Mesendoderm (in vitro differentiated cells): ENCODE data around the gene MPV17.
"Not testable (repeated sequence)": the region's sequence is repeated elsewhere in the genome, so short reads cannot be mapped to it uniquely, and the experiment has no call there.

ENCODE experiments used
- DNase-seq: peaks from one replicate; pipeline ENCODE4 v3.0.0; 2013
- H2AK5ac ChIP-seq: 2 replicates; pipeline ENCODE4 v1.6.1; 2013; ENCODE audit warnings: low read length, inconsistent platforms
- H2BK120ac ChIP-seq: 2 replicates; pipeline ENCODE4 v1.6.1; 2013; ENCODE audit warnings: low read depth, mild to moderate bottlenecking, low read length, moderate library complexity, mixed read lengths
- H2BK15ac ChIP-seq: replicated peaks from 2 replicates; pipeline ENCODE4 v1.6.1; 2013; ENCODE audit warnings: low read depth, mild to moderate bottlenecking, moderate library complexity
- H2BK5ac ChIP-seq: 2 replicates; pipeline ENCODE4 v1.6.1; 2013; ENCODE audit warnings: low read length, inconsistent platforms
- H3K18ac ChIP-seq: 2 replicates; pipeline ENCODE4 v1.6.1; 2013; ENCODE audit warnings: mild to moderate bottlenecking, low read length, mixed read lengths
- H3K23ac ChIP-seq: one replicate; pipeline ENCODE4 v1.6.1; 2013; ENCODE audit warnings: low read length
- H3K27ac ChIP-seq: 2 replicates; pipeline ENCODE4 v1.5.1; 2013; ENCODE audit warnings: low read depth, mild to moderate bottlenecking, inconsistent platforms, low read length, moderate library complexity
- H3K27me3 ChIP-seq: 2 replicates; pipeline ENCODE4 v1.6.1; 2013; ENCODE audit warnings: low read length, control low read depth, mild to moderate bottlenecking, inconsistent platforms; ENCODE audit not compliant: insufficient read depth, poor library complexity
- H3K36me3 ChIP-seq: 2 replicates; pipeline ENCODE4 v1.6.1; 2013; ENCODE audit warnings: low read length, inconsistent platforms; ENCODE audit not compliant: control insufficient read depth, insufficient read depth
- H3K4ac ChIP-seq: one replicate; pipeline ENCODE4 v1.6.1; 2013; ENCODE audit warnings: low read depth, mild to moderate bottlenecking, low read length, moderate library complexity
- H3K4me1 ChIP-seq: 2 replicates; pipeline ENCODE4 v1.6.1; 2013; ENCODE audit warnings: low read depth, low read length, inconsistent platforms; ENCODE audit not compliant: control insufficient read depth
- H3K4me2 ChIP-seq: 2 replicates; pipeline ENCODE4 v1.6.1; 2013; ENCODE audit warnings: low read length
- H3K4me3 ChIP-seq: 2 replicates; pipeline ENCODE4 v1.5.1; 2013; ENCODE audit warnings: mild to moderate bottlenecking, low read length
- H3K56ac ChIP-seq: one replicate; pipeline ENCODE4 v1.6.1; 2013; ENCODE audit warnings: low read length
- H3K79me1 ChIP-seq: 2 replicates; pipeline ENCODE4 v1.6.1; 2013; ENCODE audit warnings: low read length, inconsistent platforms
- H3K79me2 ChIP-seq: 2 replicates; pipeline ENCODE4 v1.6.1; 2013; ENCODE audit warnings: mild to moderate bottlenecking, low read length; ENCODE audit not compliant: control insufficient read depth, insufficient read depth
- H3K9ac ChIP-seq: 2 replicates; pipeline ENCODE4 v1.6.1; 2013; ENCODE audit warnings: low read length, inconsistent platforms
- H4K5ac ChIP-seq: one replicate; pipeline ENCODE4 v1.6.1; 2013; ENCODE audit warnings: low read length
- H4K8ac ChIP-seq: one replicate; pipeline ENCODE4 v1.6.1; 2013; ENCODE audit warnings: low read depth, mild to moderate bottlenecking, control low read depth, low read length, moderate library complexity
- WGBS: extraction: QIAGEN DNeasy Blood & Tissue Kit; methylation state at CpG from one replicate; pipeline ENCODE4 v1.1.7; 2013; ENCODE audit warnings: low lambda C conversion rate, missing lambda C conversion rate; ENCODE audit not compliant: insufficient coverage; ENCODE audit errors: extremely low coverage; 5-methylcytosine and 5-hydroxymethylcytosine counted together

The MPV17 gene

DNA sequence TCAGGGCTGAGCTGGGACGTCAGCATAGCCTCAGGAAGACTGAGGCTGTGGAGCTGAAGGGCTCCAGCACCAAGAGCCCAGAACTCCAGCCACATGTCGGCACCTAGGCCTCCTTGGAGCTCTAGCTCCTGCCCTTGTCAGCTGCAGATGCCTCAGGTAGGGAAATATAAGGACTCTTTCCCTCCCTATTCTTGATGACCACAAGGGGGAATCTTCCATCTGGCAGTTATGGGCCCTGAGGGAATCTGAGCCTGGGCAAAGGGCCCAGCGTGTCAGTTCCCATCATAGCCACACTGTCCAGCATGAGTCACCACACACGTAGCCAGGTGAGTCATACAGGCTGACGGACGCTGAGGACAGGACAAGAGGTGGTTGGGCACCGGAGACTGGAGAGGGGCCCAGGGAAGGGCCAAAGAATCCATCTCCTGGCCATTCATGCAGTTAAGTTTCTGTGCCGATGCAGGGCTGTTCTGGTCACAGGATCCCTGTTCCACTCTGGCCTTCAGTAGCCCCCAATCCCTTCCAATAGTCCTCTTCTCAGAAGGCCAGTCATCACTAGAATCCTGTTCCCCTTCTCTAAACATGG lies 1.8 kb downstream of the MPV17 start:
- Histone ChIP-seq H3K27me3 (no peaks in the 10 kb centered on the region), H3K4me1 (peaks cover 8% of the 10 kb centered on the region), H3K56ac (no peak overlapping the region), H2BK120ac (no peak overlapping the region), H3K23ac (no peak overlapping the region), H2AK5ac (no peak overlapping the region), H4K8ac (no peak overlapping the region), H3K27ac (no peak overlapping the region), H3K79me1 (peaks cover 6% of the 10 kb centered on the region), H2BK15ac (no peak overlapping the region), H3K4ac (no peak overlapping the region), H3K36me3 (no peaks in the 10 kb centered on the region), H4K5ac (no peak overlapping the region), H3K9ac (no peak overlapping the region), H2BK5ac (no peak overlapping the region), H3K18ac (no peak overlapping the region), H3K4me3 (no peak overlapping the region), H3K4me2 (no peak overlapping the region), H3K79me2 (no peaks in the 10 kb centered on the region)
- DNase-seq = peak; percentile 95
- WGBS = no CpG with 5 or more reads among the region's 8 CpGs

DNA sequence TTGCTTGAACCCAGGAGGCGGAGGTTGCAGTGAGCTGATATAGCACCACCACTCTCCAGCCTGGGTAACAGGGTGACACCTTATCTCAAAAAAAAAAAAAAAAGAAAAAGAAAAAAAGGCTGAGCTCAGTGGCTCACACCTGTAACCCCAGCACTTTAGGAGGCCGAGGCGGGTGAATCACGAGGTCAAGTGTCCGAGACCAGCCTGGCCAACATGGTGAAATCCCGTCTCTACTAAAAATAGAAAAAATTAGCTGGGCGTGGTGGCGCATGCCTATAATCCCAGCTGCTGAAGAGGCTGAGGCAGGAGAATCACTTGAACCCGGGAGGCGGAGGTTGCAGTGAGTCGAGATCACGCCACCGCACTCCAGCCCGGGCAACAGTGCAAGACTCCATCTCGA lies 3.1 kb downstream of the MPV17 start:
- H2BK15ac ChIP-seq, H4K5ac ChIP-seq, H2BK120ac ChIP-seq, H2AK5ac ChIP-seq, H4K8ac ChIP-seq, H3K79me2 ChIP-seq, H3K4me2 ChIP-seq, H3K27me3 ChIP-seq, H3K9ac ChIP-seq, H3K18ac ChIP-seq, H3K79me1 ChIP-seq, H3K4ac ChIP-seq, H3K4me3 ChIP-seq, H3K27ac ChIP-seq, H3K56ac ChIP-seq, H3K4me1 ChIP-seq, H3K36me3 ChIP-seq, H3K23ac ChIP-seq, H2BK5ac ChIP-seq, DNase-seq: not testable (repeated sequence)
- no CpG with 5 or more reads among the region's 15 CpGs for WGBS

DNA sequence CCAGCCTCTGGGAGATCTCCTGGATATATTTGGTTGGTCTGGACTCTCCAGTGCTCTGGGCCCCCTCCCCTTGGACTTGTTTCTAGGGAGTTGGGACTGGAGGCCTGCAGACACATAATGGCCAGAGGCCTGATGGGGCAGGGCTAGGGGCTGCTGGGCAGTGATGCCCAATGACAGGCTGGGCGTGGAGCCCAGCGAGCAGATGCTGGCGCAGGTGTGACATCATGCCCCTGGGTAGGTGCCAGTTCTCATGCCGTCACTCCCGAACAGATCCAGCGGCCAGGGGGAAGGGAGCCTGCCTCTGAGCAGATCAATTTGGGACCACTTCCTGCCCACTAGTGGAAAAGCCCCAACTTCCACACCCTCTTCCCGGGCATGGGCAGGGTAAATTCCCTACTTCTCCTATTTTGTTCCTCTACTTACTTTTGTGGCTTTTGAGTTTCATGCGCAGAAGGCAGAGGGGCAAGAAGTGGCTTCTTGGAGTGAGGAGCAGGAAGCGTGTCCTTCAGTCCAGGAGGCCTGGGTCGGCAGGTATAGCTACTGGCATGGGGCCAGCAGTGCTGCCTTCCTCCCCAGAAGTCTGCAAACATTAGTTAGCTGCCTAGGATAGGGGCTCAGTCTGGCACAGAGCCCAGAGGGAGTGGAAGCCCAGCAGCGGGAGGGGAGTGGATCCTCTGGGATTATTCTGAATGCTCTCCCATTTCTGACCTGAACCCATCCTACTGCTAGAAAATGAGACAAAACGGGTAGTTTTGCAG lies 6.1 kb downstream of the MPV17 start:
- no peak overlapping the region for H3K18ac ChIP-seq
- no peak overlapping the region for H2AK5ac ChIP-seq
- H2BK15ac ChIP-seq = no peak overlapping the region
- no peak overlapping the region for H3K56ac ChIP-seq
- no peak overlapping the region for H3K4me2 ChIP-seq
- no peak overlapping the region for H2BK120ac ChIP-seq
- no peak overlapping the region for H2BK5ac ChIP-seq
- no peak for DNase-seq
- no peak overlapping the region for H3K4me3 ChIP-seq
- H4K5ac ChIP-seq = no peak overlapping the region
- H3K4me1 ChIP-seq = peaks cover 7% of the 10 kb centered on the region
- no peaks in the 10 kb centered on the region for H3K79me1 ChIP-seq
- no peaks in the 10 kb centered on the region for H3K79me2 ChIP-seq
- no CpG with 5 or more reads among the region's 12 CpGs for WGBS
- no peak overlapping the region for H3K9ac ChIP-seq
- no peak overlapping the region for H3K4ac ChIP-seq
- H3K27ac ChIP-seq = no peak overlapping the region
- H3K36me3 ChIP-seq = no peaks in the 10 kb centered on the region
- no peak overlapping the region for H3K23ac ChIP-seq
- no peak overlapping the region for H4K8ac ChIP-seq
- no peaks in the 10 kb centered on the region for H3K27me3 ChIP-seq

DNA sequence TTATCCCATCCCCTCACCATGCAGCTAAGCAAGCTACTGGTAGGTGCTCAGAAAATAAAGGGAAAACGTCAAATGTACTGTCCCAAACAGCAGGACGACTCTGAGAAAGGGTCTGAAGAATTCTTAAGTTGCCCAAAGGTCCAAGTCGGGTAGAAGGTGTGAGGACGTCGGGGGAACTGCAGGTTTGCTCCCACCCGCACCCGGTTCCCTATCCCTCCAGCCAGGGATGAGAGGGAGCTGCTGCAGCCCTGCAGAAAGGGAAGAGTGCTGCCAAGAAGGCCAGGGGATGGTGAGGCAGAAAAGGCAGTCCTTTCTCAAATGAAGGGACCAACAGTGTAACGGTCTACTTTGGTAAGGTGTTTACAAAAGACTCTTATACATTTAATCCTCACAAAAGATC lies 7.8 kb downstream of the MPV17 start:
- Histone ChIP-seq H3K27ac (no peak overlapping the region), H3K4ac (no peak overlapping the region), H3K9ac (no peak overlapping the region), H2BK120ac (no peak overlapping the region), H3K27me3 (no peaks in the 10 kb centered on the region), H3K4me1 (peaks cover 4% of the 10 kb centered on the region), H4K8ac (no peak overlapping the region), H3K36me3 (no peaks in the 10 kb centered on the region), H3K4me3 (no peak overlapping the region), H2BK15ac (no peak overlapping the region), H3K79me2 (no peaks in the 10 kb centered on the region), H2AK5ac (no peak overlapping the region), H3K56ac (no peak overlapping the region), H3K23ac (no peak overlapping the region), H3K79me1 (no peaks in the 10 kb centered on the region), H3K4me2 (no peak overlapping the region), H4K5ac (no peak overlapping the region), H2BK5ac (no peak overlapping the region), H3K18ac (no peak overlapping the region)
- WGBS = no CpG with 5 or more reads among the region's 8 CpGs
- DNase-seq = no peak

DNA sequence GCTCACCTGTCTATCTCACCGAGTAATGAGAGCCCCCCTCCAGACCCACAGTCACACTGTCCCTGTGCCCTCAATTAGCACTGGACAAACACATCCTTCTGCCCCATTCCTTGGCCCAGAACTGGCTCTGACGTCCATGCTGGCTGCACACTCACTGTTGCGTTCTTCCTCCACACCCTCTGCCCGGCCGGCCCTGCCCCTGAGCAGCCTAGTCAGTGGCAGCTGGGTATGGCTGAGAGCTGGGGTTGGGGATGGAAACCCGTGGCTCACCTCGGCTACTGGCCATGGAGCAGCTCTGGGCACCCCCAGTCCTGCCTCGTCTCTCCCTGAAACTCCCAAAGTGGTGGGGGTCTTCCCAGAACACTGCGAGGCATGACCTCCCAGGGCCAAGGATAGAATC lies 8.2 kb downstream of the MPV17 start:
- no peak overlapping the region for H2AK5ac ChIP-seq
- no peak overlapping the region for H3K23ac ChIP-seq
- H3K4me1 ChIP-seq = peaks cover 4% of the 10 kb centered on the region
- H3K27ac ChIP-seq = no peak overlapping the region
- no peak overlapping the region for H3K4me2 ChIP-seq
- H3K4ac ChIP-seq = no peak overlapping the region
- no peak overlapping the region for H3K56ac ChIP-seq
- no peak overlapping the region for H3K4me3 ChIP-seq
- H4K5ac ChIP-seq = no peak overlapping the region
- H3K79me2 ChIP-seq = no peaks in the 10 kb centered on the region
- H2BK120ac ChIP-seq = no peak overlapping the region
- no peak overlapping the region for H2BK5ac ChIP-seq
- no peaks in the 10 kb centered on the region for H3K79me1 ChIP-seq
- H4K8ac ChIP-seq = no peak overlapping the region
- no peaks in the 10 kb centered on the region for H3K36me3 ChIP-seq
- no peaks in the 10 kb centered on the region for H3K27me3 ChIP-seq
- no peak overlapping the region for H2BK15ac ChIP-seq
- H3K9ac ChIP-seq = no peak overlapping the region
- no peak for DNase-seq
- no CpG with 5 or more reads among the region's 9 CpGs for WGBS
- H3K18ac ChIP-seq = no peak overlapping the region
